ENCODE measurements around the gene CNTFR.
"Not testable (repeated sequence)": the region's sequence is repeated elsewhere in the genome, so short reads cannot be mapped to it uniquely, and the experiment has no call there.

The CNTFR gene

GRCh38 chr9:34553511-34554021 is 36.0 kb downstream of the CNTFR start:
- no peak for DNase-seq

GRCh38 chr9:34552986-34553385 is 36.5 kb downstream of the CNTFR start:
- DNase-seq = no peak

GRCh38 chr9:34552606-34552981 is 36.9 kb downstream of the CNTFR start:
- no peak for DNase-seq

- no peak for DNase-seq
Measured at GRCh38 chr9:34551751-34552605, 37.5 kb downstream of the CNTFR start.

GRCh38 chr9:34550681-34551270 is 38.7 kb downstream of the CNTFR start:
- DNase-seq = no peak

GRCh38 chr9:34550016-34550680 is 39.4 kb downstream of the CNTFR start:
- no peak for DNase-seq

- DNase-seq = no peak
Measured at GRCh38 chr9:34549407-34549732, 40.2 kb downstream of the CNTFR start.

- DNase-seq = peak; percentile 24
Measured at GRCh38 chr9:34547960-34548611, 41.4 kb downstream of the CNTFR start.

GRCh38 chr9:34546834-34547827 is 42.4 kb downstream of the CNTFR start:
- peak; percentile 66 for DNase-seq

GRCh38 chr9:34546102-34546833 is 43.3 kb downstream of the CNTFR start:
- DNase-seq = no peak

- DNase-seq = no peak
Measured at GRCh38 chr9:34545497-34545896, 44.0 kb downstream of the CNTFR start.

GRCh38 chr9:34544035-34544434 is 45.5 kb downstream of the CNTFR start:
- DNase-seq = no peak

GRCh38 chr9:34541540-34541939 is 48.0 kb downstream of the CNTFR start:
- no peak for DNase-seq

- DNase-seq = no peak
Measured at GRCh38 chr9:34540827-34541226, 48.7 kb downstream of the CNTFR start.

GRCh38 chr9:34536685-34537084 is 52.8 kb downstream of the CNTFR start:
- no peak for DNase-seq

- not testable (repeated sequence) for DNase-seq
Measured at GRCh38 chr9:34532041-34532440, 57.5 kb downstream of the CNTFR start.

- no peak for DNase-seq
Measured at GRCh38 chr9:34526026-34526425, 63.5 kb downstream of the CNTFR start.

GRCh38 chr9:34524349-34524748 is 65.2 kb downstream of the CNTFR start:
- DNase-seq = no peak

GRCh38 chr9:34522971-34523797 is 66.3 kb downstream of the CNTFR start, which contains the start of gene ENHO:
ENHO (minus strand) TSS chr9:34522990; CDS start chr9:34521695, 1,295 bp downstream.
- peak; percentile 86 for DNase-seq
